GM12872 (cell line): ENCODE data around the gene TARS1.

Source experiments
- TF ChIP-seq, protein P1 (sequence below): IDR thresholded peaks from 3 replicates; pipeline ENCODE4 v1.5.1; 2011; ENCODE audit warnings: low read depth, mild to moderate bottlenecking, low read length, moderate library complexity; ENCODE audit not compliant: insufficient read depth

TARS1 gene

GRCh38 chr5:33488558-33489355 is 48.0 kb downstream of the TARS1 start:
- TF ChIP-seq, protein P1, sequence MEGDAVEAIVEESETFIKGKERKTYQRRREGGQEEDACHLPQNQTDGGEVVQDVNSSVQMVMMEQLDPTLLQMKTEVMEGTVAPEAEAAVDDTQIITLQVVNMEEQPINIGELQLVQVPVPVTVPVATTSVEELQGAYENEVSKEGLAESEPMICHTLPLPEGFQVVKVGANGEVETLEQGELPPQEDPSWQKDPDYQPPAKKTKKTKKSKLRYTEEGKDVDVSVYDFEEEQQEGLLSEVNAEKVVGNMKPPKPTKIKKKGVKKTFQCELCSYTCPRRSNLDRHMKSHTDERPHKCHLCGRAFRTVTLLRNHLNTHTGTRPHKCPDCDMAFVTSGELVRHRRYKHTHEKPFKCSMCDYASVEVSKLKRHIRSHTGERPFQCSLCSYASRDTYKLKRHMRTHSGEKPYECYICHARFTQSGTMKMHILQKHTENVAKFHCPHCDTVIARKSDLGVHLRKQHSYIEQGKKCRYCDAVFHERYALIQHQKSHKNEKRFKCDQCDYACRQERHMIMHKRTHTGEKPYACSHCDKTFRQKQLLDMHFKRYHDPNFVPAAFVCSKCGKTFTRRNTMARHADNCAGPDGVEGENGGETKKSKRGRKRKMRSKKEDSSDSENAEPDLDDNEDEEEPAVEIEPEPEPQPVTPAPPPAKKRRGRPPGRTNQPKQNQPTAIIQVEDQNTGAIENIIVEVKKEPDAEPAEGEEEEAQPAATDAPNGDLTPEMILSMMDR: no peak

- TF ChIP-seq, protein P1: no peak
These were observed 48.8 kb downstream of the TARS1 start for GRCh38 chr5:33489481-33490067.

DNA sequence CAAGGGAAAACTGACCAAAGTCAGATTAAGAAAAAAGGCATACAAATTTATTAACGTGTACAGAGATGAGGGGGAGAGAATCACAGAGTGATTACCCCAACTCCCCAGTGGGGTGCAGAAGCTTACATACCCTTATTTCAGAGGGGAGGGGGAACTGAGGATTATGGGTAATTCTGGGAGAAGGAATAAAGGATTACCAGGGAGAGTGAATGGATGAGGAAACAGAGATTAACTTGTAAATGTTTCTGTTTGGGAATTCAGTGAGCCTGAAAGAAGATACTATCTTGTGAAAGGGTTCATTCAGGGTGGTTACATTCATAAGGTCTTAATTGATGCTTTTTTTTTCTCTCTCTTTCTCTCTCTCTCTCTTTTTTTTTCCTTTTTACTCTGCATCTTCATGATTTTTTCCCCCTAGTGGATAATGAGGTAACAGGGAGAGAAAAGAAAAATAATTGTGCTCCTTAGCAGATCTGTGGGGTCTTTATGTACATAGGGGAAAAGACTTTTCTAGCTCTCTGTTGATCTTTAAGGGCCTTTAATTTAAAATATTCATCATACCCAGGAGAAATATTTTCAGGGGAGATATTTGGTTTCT is 49.4 kb downstream of the TARS1 start:
- TF ChIP-seq, protein P1: no peak

GRCh38 chr5:33491941-33492340 is 51.2 kb downstream of the TARS1 start:
- TF ChIP-seq, protein P1: no peak

DNA sequence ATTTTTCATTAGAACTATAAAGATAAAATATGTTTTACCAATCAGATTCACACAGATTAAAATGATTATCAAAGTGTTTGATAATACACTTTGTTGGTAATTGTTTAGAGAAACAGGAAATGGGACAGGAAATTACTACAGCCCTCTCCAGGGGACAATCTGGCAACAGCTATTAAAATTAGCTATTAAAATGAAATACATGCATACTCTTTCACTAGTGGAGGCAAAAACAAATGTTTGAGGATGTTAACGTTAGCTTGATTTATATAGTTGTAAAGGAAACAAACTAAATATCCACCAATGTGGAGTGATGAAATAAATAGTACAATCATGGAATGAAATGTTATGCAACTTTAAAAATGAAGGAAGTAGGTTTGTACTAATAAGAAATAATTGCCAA is 53.7 kb downstream of the TARS1 start:
- TF ChIP-seq, protein P1: no peak

GRCh38 chr5:33501260-33501659 is 60.5 kb downstream of the TARS1 start:
- TF ChIP-seq, protein P1: no peak

- TF ChIP-seq, protein P1: no peak
These were observed 61.1 kb downstream of the TARS1 start for GRCh38 chr5:33501899-33502298.
